GM11168 (cell line): ENCODE data around the gene AKT1.

Source experiments
- in situ Hi-C: fragments of 300-500 bp; cut with MboI; formaldehyde crosslinking; loops from one replicate; pipeline ENCODE4 v1.12.0; 2022; ENCODE audit warnings: low sequenced_read_pairs; ENCODE audit not compliant: unreplicated experiment

The AKT1 gene

DNA sequence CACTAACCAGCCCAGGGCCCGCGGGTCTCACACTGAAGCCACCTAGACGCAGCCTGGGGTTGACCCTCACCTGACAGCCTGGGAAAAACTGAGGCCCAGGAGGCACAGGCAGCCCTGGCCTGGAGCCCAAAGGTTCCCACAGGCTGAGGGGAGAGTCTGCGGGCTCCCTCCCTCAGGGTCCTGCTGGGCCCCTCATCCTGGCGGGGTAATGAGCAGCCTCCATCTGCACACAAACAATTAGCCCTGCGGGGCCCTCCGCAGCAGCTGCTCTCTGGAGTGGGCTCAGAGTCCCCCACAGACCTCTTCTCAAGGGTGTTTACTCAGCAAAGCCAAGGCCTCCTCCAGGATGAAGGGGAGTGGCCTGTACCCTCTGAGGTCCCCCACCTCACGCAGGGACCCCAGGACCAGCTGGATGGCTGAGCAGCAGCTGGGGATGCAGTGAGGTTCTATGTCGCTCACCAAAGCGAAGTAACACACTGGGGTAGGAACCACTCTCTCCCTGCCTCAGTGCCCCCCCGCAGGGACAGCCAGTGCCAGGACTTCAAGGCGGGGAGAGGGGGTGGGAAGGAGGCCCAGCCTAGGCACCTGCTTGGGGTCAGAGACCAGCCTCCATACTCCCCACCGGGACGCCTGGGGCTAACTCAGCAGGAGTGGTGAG, 7.3 kb downstream of the AKT1 start:
- in situ Hi-C loops: no loop called here

DNA sequence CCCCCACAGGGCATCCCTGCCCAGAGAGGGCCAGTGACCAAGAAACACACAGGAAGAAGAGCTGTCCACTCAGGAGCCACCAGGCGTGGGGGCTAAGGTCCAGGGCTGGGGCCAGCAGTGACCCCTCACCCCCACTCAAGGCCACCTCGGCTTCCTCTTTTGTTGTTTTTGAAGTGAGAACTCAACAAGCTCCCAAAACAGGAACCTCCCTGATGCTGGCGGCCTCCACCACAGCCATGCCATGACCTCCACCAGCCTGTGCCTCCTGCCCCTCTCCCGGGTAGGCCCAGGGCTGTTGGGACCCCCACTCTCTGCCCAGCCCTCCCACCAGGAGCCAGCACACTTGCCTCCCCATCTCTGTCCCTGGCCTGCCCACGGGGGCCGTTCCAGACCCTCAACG, 7.8 kb downstream of the AKT1 start:
- in situ Hi-C loops: no loop called here

DNA sequence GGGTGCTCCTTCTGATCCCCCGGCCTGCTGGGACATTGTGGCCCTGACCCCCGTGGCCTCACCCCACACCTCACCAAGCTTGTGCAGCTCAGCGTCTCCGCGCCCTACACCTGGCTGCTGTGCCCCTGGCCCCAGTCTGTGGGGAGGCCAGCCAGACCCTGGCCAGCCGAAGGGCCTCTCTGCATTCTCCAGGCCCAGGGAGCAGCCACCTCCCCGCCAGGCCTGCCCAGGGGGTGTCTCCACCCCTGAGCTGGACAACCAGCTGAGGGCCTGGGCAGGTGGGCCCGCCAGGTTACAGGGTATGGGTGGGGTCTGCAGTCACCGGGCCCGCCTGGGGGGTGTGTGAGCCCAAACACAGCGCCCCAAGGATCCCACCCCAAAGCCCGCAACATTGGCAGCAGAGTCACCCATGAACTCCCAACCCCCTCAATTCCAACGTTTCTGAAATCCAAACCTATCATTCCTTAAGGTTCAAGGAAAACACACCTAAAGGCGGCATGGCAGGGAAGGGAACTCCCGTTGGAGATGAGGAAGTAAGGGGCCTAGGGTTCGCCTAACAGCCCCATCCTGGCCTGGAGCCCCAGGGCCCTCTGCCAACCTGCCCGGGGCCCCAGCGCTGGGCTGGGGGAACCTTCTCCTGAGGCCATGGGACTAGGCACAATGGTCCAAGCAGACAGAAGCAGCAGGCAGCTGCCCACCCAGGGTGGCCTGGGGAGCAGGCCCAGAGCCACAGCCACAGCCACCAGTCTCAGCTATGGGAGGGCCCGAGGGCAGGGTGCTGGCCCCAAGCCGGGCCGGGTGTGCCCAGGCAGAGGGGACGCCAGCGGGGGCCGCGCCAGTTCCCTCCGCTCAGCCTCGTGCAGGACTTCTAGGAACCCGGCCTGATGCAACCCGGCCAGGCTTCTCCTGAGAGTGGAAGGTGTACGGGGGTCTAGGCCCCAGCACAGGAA, 8.5 kb downstream of the AKT1 start:
- in situ Hi-C loops: no loop called here

DNA sequence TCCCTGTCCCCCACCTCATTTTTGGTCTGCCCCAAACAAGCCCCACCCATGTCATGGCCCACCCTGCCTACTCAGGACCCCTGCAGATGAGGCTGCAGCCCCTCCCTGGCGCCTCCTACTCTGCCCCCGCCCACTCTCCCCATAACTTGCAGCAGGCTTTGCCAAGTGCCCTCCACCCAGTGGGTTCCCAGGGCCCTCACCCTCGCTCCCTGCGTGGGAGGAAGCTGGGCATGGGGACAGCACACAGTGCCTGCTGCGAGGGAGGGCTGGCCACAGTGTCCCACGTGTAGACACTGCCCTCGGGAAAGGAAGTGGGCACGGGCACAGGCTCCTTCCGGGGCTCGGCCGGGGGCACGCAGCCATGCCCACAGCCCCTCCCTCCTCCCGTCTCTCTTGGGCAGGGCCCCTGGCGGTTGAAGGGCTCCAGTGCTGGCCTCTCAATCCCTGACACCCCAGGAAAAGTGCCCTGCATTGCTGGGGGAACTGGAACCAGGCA, 9.4 kb downstream of the AKT1 start:
- in situ Hi-C loops: no loop called here

DNA sequence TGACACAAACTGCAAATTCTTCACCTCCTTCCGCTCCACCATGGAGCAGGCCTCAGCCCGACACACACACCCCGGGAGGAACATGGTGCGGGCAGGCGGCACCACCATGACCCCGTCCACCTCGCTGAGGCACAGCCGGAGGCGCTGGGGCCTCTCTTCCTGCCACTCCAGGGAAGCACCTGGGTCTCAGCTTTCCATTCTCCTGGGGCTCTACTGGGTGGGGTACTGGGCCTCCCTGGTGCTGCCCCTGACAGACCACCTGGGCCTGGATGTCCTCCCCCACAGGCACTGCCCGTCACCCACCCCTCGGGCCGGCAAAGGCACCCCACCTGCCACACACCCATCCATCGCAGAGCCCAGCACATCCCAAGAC, 9.9 kb downstream of the AKT1 start:
- in situ Hi-C loops: no loop called here

DNA sequence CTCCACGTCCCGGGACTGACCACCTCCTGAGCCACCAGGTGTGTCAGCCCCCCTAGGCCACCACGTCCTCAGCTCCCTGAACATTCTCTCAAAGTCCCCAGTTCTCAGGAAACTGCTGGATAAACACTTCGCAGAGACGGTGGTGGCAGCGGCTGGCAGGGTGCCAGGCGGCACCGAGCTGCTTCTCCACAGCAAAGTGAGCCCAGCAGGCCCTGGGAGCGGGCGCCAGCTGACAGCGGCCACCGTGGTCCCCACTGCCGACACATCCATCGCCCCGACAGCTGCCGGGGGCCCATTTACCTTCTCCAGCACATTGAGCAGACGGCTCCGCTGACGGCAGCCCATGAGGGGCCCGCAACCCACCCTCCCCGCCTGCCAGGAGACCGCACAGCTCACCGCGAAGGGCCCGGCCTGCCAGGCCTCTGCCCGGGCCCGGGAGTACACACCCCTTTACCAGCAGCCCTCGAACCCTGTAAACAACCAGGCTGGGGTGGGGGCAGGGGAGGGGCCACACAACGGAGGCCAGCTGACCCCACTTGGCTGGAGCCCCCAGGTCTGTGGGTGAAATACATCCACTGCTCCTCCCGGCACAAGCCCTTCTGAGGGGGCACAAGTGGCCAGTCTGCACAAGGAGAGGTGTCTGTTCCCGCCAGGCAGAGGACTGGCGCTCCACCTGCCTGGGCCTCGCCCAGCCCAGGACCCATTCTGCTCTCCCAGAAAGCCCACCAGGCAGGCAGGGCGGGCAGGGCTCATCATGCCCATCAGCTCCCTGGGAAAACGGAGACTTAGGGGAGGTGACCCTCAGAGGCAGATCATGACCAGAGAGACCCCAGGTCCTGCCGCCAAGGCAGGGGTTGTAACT, 10.5 kb downstream of the AKT1 start:
- in situ Hi-C loops: no loop called here

DNA sequence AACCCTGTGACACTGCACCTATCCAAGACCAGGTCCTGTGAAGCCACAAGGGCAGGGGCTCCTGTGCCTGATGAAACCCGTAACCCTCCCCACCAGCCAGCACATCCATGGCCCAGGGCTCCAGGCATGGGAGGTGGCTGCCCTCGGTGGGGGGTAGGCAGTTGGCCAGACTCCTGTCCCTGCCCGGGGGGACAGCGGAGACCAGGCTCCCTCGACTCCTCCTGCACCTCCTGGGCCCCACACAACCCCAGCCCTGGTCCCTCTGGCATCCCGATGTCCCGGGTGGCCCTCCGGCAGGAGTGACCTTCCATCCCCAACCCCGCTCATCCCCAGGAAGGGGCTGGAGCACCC, 11.4 kb downstream of the AKT1 start:
- in situ Hi-C loops: no loop called here

GRCh38 chr14:104783484-104784217, 11.9 kb downstream of the AKT1 start:
- in situ Hi-C loops: no loop called here

GRCh38 chr14:104782808-104783139, 12.8 kb downstream of the AKT1 start:
- in situ Hi-C loops: no loop called here

DNA sequence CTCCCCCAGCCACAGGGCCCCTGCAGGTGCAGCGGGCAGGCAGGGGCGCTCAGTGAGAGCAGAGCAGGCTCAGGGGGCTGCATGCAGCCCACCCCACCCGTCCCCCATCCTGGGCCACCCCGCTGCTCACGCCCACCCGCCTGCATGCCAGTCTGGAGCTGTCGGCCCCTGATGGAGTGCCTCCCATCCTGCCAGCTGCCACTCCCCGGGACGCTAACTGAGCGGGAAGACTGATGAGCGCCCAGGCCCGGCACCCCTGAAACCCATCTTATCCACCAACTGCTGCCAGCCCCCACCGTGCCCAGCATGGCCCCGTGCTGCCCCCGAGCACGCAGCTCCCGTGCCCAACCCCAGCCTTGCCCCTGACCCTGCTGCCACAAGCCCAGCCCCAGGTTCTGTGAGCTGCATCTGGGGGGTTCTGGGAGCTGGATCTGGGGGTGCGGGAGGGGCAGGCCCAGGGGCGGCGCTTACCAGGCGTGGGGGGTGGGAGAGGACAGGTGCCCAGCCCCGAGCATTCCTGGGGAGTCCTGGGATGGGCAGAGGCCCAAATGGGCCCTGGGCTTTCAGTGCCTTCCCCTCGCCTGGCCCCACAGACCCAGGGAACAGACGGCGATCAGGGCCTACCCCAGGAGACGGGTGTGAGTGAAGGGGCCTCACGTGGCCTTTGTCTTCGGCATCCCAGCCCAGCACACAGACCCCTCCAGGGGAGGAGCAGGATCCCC, 13.3 kb downstream of the AKT1 start:
- in situ Hi-C loops: no loop called here

DNA sequence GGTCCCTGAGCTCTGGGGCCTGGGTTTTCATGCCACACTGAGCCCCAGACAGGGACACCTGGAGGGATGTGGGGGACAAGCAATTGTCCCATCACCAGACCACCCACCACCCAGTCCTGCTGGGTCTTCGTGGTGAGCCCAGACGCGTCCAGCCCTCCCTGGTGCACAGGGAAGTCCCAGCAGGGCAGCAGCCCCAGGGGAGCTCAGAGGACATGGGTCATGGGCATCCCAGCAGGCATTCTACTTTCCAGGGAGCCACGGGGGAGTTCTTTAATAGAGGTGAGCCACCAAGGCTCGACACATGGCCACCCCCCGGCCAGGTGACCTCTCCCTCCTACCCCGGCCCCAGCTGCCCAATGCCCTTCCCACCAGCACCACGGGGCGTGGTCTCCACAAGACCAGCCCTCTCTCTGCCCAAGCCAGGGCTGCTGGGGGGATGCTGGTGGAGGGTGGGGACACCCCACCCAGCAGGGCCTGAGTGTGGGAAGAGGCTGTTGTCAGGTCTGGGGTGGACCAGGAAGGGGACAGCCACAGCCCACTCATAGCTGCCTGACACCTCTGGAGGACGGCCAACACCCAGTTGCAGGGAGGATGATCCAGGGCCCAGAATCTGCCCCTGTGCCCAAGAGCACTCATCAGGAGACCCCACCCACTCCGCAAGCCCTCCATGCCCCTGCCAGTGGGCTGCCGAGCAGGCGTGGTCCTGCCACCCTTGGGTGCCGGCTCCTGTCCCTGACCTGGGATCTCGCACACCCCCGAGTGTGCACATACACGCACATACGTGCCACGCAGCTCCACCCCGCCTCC, 14.1 kb downstream of the AKT1 start:
- in situ Hi-C loops: no loop called here

DNA sequence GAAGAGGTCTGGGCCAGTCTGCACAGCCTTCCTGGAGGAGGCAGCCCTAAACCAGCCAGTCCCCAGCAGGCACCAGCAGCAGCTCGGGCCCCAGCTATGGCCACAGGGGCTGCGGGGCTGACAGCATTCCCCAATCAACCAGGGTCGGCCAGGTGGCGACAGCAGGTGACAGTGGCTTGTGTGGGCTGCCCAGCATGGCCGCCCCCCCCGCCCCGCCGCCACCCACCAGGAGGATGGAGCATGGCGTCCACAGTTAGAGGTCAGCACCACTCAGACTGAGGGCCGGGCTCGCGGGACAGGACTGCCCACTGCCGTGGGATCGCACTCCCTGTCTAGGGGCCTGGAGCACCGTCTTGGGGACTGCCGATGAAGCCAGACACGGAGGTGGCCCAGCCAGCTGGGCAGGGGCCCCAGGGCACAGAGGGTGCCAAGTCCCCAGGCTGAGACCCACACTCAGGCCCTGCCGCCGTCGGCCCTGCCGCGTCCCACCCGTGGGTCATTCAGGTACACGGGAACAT, 15.0 kb downstream of the AKT1 start:
- in situ Hi-C loops: no loop called here

- in situ Hi-C loops: no loop called here
These were observed 15.6 kb downstream of the AKT1 start for GRCh38 chr14:104779776-104780512.

GRCh38 chr14:104778694-104779331, 16.7 kb downstream of the AKT1 start:
- in situ Hi-C loops: no loop called here

DNA sequence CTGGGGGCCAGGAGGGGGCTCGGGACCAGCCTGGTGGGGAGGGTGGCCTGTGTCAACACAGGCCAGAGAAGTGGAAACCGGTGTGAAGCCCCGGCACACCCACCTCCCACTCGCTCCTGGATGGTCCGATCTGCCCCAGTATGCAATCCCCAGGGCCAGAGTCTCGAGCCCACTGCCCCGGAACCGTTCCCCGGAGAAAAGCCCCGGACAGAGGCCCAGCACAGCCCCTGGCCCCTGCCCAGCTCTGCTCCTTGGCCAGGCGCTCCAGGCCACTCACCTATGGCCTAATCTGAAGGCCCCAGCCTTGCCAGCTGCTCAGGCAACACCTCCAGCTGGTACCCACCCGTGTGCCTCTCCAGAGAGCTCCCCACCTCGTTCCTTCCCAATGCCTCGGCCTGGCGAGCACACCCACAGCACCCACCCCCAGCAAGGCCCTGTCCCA, 17.7 kb downstream of the AKT1 start:
- in situ Hi-C loops: no loop called here

DNA sequence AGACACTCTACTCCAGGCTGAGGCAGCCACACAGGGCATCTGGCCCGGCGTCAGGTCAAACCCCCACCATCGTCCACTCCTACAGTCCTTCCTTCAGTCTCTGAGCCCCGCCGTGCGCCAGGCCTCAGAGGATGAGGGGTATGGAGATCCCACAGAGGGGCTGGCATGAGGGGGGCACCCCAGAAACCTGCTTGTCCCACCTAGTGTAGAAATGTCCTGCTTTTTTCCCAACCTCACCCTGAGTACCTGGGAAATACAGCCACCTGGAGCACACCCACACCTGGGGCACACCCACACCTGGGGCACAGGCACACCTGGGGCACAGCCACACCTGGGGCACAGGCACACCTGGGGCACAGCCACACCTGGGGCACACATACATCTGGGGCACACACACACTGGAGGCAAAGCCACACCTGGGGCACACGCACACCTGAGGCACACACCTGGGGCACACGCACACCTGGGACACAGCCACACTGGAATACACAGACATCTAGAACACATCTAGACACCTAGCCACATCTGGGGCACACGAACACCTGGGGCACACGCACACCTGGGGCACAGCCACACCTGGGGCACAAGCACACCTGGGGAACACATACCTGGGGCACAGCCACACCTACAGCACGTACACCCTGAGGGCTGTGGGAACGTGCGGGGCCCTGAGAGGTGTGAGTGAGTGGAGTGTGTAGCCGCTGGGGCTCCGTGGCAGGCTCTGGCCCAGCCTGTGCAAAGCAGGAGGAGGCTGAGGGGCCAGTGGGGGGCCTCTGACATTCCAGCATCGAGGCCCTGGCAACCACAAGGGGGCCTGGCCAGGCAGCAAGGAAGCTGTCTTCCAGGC, 18.4 kb downstream of the AKT1 start:
- in situ Hi-C loops: no loop called here
